CD4-positive, CD25-positive, alpha-beta regulatory T cell (primary cell): ENCODE data around the gene FAM3A. TPM values are rescaled to one million over a fixed set of nuclear protein-coding genes. Genes with fewer than 3 reads are reported as not detected.

Experiments
- ATAC-seq, 2 donors: fragments of 150-1000 bp; cut with Tn5 transposase; one replicate each; pipeline ENCODE4 v1.10.0; 2021; ENCODE audit warnings: low read depth in 2 of 2, moderate number of reproducible peaks in 2 of 2, moderate library complexity in 1 of 2
- DNase-seq, 3 donors: peaks; one replicate each; pipeline versions ENCODE4 v3.0.0 to v3.0.0-alpha.2; 2012 to 2022; ENCODE audit warnings: mixed read lengths in 1 of 3
- H3K27ac ChIP-seq: one replicate; pipeline ENCODE4 v1.7.0; 2013; ENCODE audit warnings: mild to moderate bottlenecking, low read length; ENCODE audit not compliant: insufficient read depth, poor library complexity, severe bottlenecking
- H3K27me3 ChIP-seq: one replicate; pipeline ENCODE4 v1.7.0; 2013; ENCODE audit warnings: low read length; ENCODE audit not compliant: control insufficient read depth, insufficient read depth
- H3K36me3 ChIP-seq: one replicate; pipeline ENCODE4 v1.7.0; 2013; ENCODE audit warnings: mild to moderate bottlenecking, low read length, moderate library complexity; ENCODE audit not compliant: control insufficient read depth, insufficient read depth
- H3K4me1 ChIP-seq: 2 replicates; pipeline ENCODE4 v1.7.0; 2013; ENCODE audit warnings: mild to moderate bottlenecking, low read length; ENCODE audit not compliant: insufficient read depth, control insufficient read depth, poor library complexity, severe bottlenecking
- H3K4me3 ChIP-seq: one replicate; pipeline ENCODE4 v1.7.0; 2013; ENCODE audit warnings: low read depth, mild to moderate bottlenecking, low read length, moderate library complexity
- H3K9me3 ChIP-seq, 2 experiments: 1 replicate in 1 of 2; 2 replicates in 1 of 2; pipeline ENCODE4 v1.7.0; 2013; ENCODE audit warnings: low read length in 2 of 2, mild to moderate bottlenecking in 1 of 2, moderate library complexity in 1 of 2; ENCODE audit not compliant: control insufficient read depth in 2 of 2
- H3K27ac Mint-ChIP-seq, 3 donors: one replicate each; pipeline ENCODE4 v1.8.0; 2020 to 2022; ENCODE audit warnings: mild to moderate bottlenecking in 3 of 3, mixed read lengths in 3 of 3, moderate library complexity in 2 of 3
- H3K27me3 Mint-ChIP-seq: one replicate; pipeline ENCODE4 v1.8.0; 2022; ENCODE audit warnings: mild to moderate bottlenecking, mixed read lengths
- H3K36me3 Mint-ChIP-seq: one replicate; pipeline ENCODE4 v1.8.0; 2020; ENCODE audit warnings: mixed read lengths
- H3K4me1 Mint-ChIP-seq, 4 donors: one replicate each; pipeline ENCODE4 v1.8.0; 2020 to 2022; ENCODE audit warnings: mixed read lengths in 4 of 4, mild to moderate bottlenecking in 1 of 4
- H3K4me3 Mint-ChIP-seq, 4 donors: one replicate each; pipeline ENCODE4 v1.8.0; 2020 to 2022; ENCODE audit warnings: mild to moderate bottlenecking in 4 of 4, mixed read lengths in 4 of 4, moderate library complexity in 3 of 4
- H3K9me3 Mint-ChIP-seq, 7 donors: one replicate each; pipeline ENCODE4 v1.8.0; 2020 to 2022; ENCODE audit warnings: mixed read lengths in 7 of 7, mild to moderate bottlenecking in 3 of 7, moderate library complexity in 2 of 7
- polyA plus RNA-seq, 4 donors: library from polyadenylated mRNA; unstranded; fragments of 300-500 nt; fragmentation: Illumina TruSeq; gene quantifications; one replicate each; pipeline ENCODE4 v1.2.3, GENCODE V29; 2021
- total RNA-seq: library from RNA; stranded (reverse); gene quantifications from one replicate; pipeline ENCODE4 v1.2.3, GENCODE V29; 2022

Gene FAM3A
- total and polyA plus RNA-seq, 5 donors from 2014 or later = 13.4 to 28.2 (median 19.2) TPM

- ATAC-seq (no peak), DNase-seq (peak in 1 of 3 donors; percentile 45)
- Mint-ChIP-seq H3K36me3 (peaks cover 5% of the 10 kb centered on the region), H3K4me1 (peaks cover 0 to 28% (median 5%) of the 10 kb centered on the region in 4 donors), H3K4me3 (peak overlapping the region; percentile 51 to 89 (median 83)), H3K9me3 (no peaks in the 10 kb centered on the region), H3K27ac (peak overlapping the region; percentile 90 to 95 (median 91)), H3K27me3 (no peaks in the 10 kb centered on the region)
- Histone ChIP-seq H3K36me3 (no peaks in the 10 kb centered on the region), H3K27ac (peak overlapping the region; percentile 71), H3K9me3 (no peaks in the 10 kb centered on the region), H3K4me1 (peaks cover 17% of the 10 kb centered on the region), H3K27me3 (no peaks in the 10 kb centered on the region), H3K4me3 (peak overlapping the region; percentile 80)
Measured at GRCh38 chrX:154516656-154517100, 646 bp upstream of the FAM3A start.

- H3K36me3 Mint-ChIP-seq = peaks cover 5% of the 10 kb centered on the region
Measured at GRCh38 chrX:154515090-154515965, 704 bp downstream of the FAM3A start.

GRCh38 chrX:154513716-154514115 is 2.3 kb downstream of the FAM3A start:
- no peaks in the 10 kb centered on the region for H3K36me3 ChIP-seq
- peaks cover 22% of the 10 kb centered on the region for H3K4me1 ChIP-seq
- Mint-ChIP-seq H3K9me3 (peaks cover 0 to 4% (median 0%) of the 10 kb centered on the region in 7 donors), H3K4me3 (peak overlapping the region in 3 of 4 donors; percentile 63 to 73 (median 66)), H3K27me3 (no peaks in the 10 kb centered on the region), H3K4me1 (peaks cover 0 to 38% (median 11%) of the 10 kb centered on the region in 4 donors), H3K36me3 (peaks cover 13% of the 10 kb centered on the region), H3K27ac (peak overlapping the region in 1 of 3 donors; percentile 83)
- no peak for DNase-seq
- ATAC-seq = no peak
- H3K4me3 ChIP-seq = no peak overlapping the region
- no peaks in the 10 kb centered on the region for H3K9me3 ChIP-seq
- no peaks in the 10 kb centered on the region for H3K27me3 ChIP-seq
- no peak overlapping the region for H3K27ac ChIP-seq

More at GRCh38 chrX:154515090-154515965, 704 bp downstream of the FAM3A start:
- Mint-ChIP-seq H3K4me1 (peaks cover 0 to 38% (median 10%) of the 10 kb centered on the region in 4 donors), H3K4me3 (peak overlapping the region; percentile 82 to 91 (median 86)), H3K27me3 (no peaks in the 10 kb centered on the region), H3K9me3 (no peaks in the 10 kb centered on the region), H3K27ac (peak overlapping the region; percentile 56 to 95 (median 66))
- peaks cover 22% of the 10 kb centered on the region for H3K4me1 ChIP-seq
- H3K4me3 ChIP-seq = peak overlapping the region; percentile 68
- ATAC-seq (no peak), DNase-seq (peak in 2 of 3 donors; percentile 5 to 56)
- H3K27ac ChIP-seq = peak overlapping the region; percentile 71
- no peaks in the 10 kb centered on the region for H3K9me3 ChIP-seq
- H3K36me3 ChIP-seq = no peaks in the 10 kb centered on the region
- H3K27me3 ChIP-seq = no peaks in the 10 kb centered on the region

GRCh38 chrX:154512879-154513553 is 3.0 kb downstream of the FAM3A start:
- H3K9me3 Mint-ChIP-seq = peaks cover 0 to 4% (median 0%) of the 10 kb centered on the region in 7 donors
- no peak for DNase-seq
- peaks cover 13% of the 10 kb centered on the region for H3K36me3 Mint-ChIP-seq
- peaks cover 0 to 38% (median 11%) of the 10 kb centered on the region in 4 donors for H3K4me1 Mint-ChIP-seq
- peaks cover 22% of the 10 kb centered on the region for H3K4me1 ChIP-seq
- H3K4me3 ChIP-seq = no peak overlapping the region
- ATAC-seq = no peak
- no peaks in the 10 kb centered on the region for H3K36me3 ChIP-seq
- peak overlapping the region in 2 of 4 donors; percentile 8 to 54 for H3K4me3 Mint-ChIP-seq
- H3K27ac Mint-ChIP-seq = no peak overlapping the region
- no peaks in the 10 kb centered on the region for H3K27me3 ChIP-seq
- H3K9me3 ChIP-seq = no peaks in the 10 kb centered on the region
- H3K27me3 Mint-ChIP-seq = no peaks in the 10 kb centered on the region
- H3K27ac ChIP-seq = no peak overlapping the region

- Mint-ChIP-seq H3K27me3 (no peaks in the 10 kb centered on the region), H3K27ac (peak overlapping the region; percentile 59 to 91 (median 87)), H3K4me1 (peaks cover 0 to 36% (median 11%) of the 10 kb centered on the region in 4 donors), H3K9me3 (peaks cover 0 to 4% (median 0%) of the 10 kb centered on the region in 7 donors), H3K36me3 (peaks cover 13% of the 10 kb centered on the region), H3K4me3 (peak overlapping the region; percentile 9 to 39 (median 34))
- H3K4me1 ChIP-seq = peaks cover 22% of the 10 kb centered on the region
- H3K27me3 ChIP-seq = no peaks in the 10 kb centered on the region
- ATAC-seq (no peak), DNase-seq (no peak)
- H3K27ac ChIP-seq = peak overlapping the region; percentile 47
- no peaks in the 10 kb centered on the region for H3K36me3 ChIP-seq
- no peaks in the 10 kb centered on the region for H3K9me3 ChIP-seq
- no peak overlapping the region for H3K4me3 ChIP-seq
Measured at GRCh38 chrX:154511761-154512160, 4.3 kb downstream of the FAM3A start.

- Histone ChIP-seq H3K4me3 (no peak overlapping the region), H3K4me1 (peaks cover 8% of the 10 kb centered on the region), H3K9me3 (no peaks in the 10 kb centered on the region), H3K27me3 (no peaks in the 10 kb centered on the region), H3K27ac (no peak overlapping the region), H3K36me3 (no peaks in the 10 kb centered on the region)
- Mint-ChIP-seq H3K27me3 (no peaks in the 10 kb centered on the region), H3K4me1 (peaks cover 0 to 24% (median 11%) of the 10 kb centered on the region in 4 donors), H3K9me3 (peaks cover 0 to 4% (median 0%) of the 10 kb centered on the region in 7 donors), H3K27ac (no peak overlapping the region), H3K36me3 (peaks cover 13% of the 10 kb centered on the region), H3K4me3 (no peak overlapping the region)
- no peak for DNase-seq
- no peak for ATAC-seq
Measured at GRCh38 chrX:154509455-154509854, 6.6 kb downstream of the FAM3A start.

- H3K9me3 ChIP-seq = no peaks in the 10 kb centered on the region
- peaks cover 8% of the 10 kb centered on the region for H3K36me3 Mint-ChIP-seq
- peaks cover 0 to 4% (median 0%) of the 10 kb centered on the region in 7 donors for H3K9me3 Mint-ChIP-seq
- H3K36me3 ChIP-seq = no peaks in the 10 kb centered on the region
- H3K4me1 Mint-ChIP-seq = peaks cover 0 to 18% (median 6%) of the 10 kb centered on the region in 4 donors
- DNase-seq (no peak), ATAC-seq (no peak)
- peak overlapping the region in 1 of 4 donors; percentile 66 for H3K4me3 Mint-ChIP-seq
- no peak overlapping the region for H3K4me3 ChIP-seq
- no peak overlapping the region for H3K27ac Mint-ChIP-seq
- H3K27me3 Mint-ChIP-seq = no peaks in the 10 kb centered on the region
- no peaks in the 10 kb centered on the region for H3K27me3 ChIP-seq
- peaks cover 8% of the 10 kb centered on the region for H3K4me1 ChIP-seq
- no peak overlapping the region for H3K27ac ChIP-seq
Measured at GRCh38 chrX:154508384-154508745, 7.7 kb downstream of the FAM3A start.
